PFSK-1 (cell line): Measurements from ENCODE around the gene ZBTB5.

Experiments
- FOXP2 ChIP-seq: optimal IDR thresholded peaks from 2 replicates; pipeline ENCODE3; 2011; ENCODE audit warnings: borderline replicate concordance, control low read depth, inconsistent platforms; ENCODE audit not compliant: insufficient read depth; ENCODE audit errors: extremely low read length, extremely low read depth
- POLR2AphosphoS5 ChIP-seq: IDR thresholded peaks from 2 replicates; pipeline ENCODE4 v1.6.1; 2012; ENCODE audit warnings: low read depth, mild to moderate bottlenecking, control low read depth, low read length, moderate library complexity
- SIN3A ChIP-seq: IDR thresholded peaks from 2 replicates; pipeline ENCODE4 v1.6.1; 2012; ENCODE audit warnings: mild to moderate bottlenecking, low read length, moderate library complexity, borderline replicate concordance; ENCODE audit not compliant: insufficient read depth
- TAF1 ChIP-seq: IDR thresholded peaks from 2 replicates; pipeline ENCODE4 v1.6.1; 2012; ENCODE audit warnings: low read length, control low read depth, borderline replicate concordance; ENCODE audit not compliant: insufficient read depth
- TF ChIP-seq, protein P1 (sequence below), 2 experiments: IDR thresholded peaks; 2 replicates each; pipeline versions ENCODE4 v1.6.1 to v1.8.0; 2011 to 2012; ENCODE audit warnings: low read depth in 2 of 2, low read length in 2 of 2, control low read depth in 1 of 2, inconsistent platforms in 1 of 2, mild to moderate bottlenecking in 1 of 2, moderate library complexity in 1 of 2; ENCODE audit not compliant: insufficient read depth in 1 of 2

Gene ZBTB5

DNA sequence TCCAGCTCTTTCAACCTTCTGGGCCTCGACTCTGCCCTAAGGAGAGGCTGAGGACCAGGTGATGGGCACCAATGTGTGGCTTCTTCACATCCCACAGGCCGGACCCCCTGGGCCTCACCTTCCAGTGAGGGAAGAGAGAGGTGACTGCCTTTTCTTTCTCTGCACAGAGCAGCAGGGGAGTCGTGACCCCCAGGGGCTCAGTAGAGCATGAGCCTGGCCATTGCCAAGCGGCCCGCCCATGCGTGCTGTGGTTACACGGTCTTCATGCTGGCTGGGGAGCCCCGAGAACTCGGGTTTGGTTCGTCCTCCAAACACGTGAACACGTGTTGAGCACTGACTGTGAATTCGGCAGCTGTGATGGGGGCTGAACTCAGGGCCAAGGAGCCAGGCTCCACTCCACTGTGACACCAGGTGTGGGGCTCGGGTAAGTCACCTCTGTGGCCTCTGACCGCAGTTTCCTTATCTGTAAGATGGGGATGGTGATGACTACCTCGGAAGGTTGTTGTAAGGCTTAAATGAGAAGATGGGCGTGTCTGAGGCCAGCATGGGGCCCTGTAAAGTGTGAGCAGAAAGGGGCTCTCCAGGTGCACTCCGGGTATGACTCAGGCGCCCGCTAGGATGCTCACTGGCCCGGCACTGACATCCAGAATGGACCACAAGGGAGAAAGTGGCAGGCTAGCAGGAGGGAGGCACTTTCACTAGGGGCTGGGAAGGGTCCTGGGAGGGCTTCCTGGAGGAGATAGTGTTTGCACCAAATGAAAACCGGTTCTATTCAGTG is 56.1 kb downstream of the ZBTB5 start:
- TF ChIP-seq FOXP2 = no peak
- TF ChIP-seq, protein P1, sequence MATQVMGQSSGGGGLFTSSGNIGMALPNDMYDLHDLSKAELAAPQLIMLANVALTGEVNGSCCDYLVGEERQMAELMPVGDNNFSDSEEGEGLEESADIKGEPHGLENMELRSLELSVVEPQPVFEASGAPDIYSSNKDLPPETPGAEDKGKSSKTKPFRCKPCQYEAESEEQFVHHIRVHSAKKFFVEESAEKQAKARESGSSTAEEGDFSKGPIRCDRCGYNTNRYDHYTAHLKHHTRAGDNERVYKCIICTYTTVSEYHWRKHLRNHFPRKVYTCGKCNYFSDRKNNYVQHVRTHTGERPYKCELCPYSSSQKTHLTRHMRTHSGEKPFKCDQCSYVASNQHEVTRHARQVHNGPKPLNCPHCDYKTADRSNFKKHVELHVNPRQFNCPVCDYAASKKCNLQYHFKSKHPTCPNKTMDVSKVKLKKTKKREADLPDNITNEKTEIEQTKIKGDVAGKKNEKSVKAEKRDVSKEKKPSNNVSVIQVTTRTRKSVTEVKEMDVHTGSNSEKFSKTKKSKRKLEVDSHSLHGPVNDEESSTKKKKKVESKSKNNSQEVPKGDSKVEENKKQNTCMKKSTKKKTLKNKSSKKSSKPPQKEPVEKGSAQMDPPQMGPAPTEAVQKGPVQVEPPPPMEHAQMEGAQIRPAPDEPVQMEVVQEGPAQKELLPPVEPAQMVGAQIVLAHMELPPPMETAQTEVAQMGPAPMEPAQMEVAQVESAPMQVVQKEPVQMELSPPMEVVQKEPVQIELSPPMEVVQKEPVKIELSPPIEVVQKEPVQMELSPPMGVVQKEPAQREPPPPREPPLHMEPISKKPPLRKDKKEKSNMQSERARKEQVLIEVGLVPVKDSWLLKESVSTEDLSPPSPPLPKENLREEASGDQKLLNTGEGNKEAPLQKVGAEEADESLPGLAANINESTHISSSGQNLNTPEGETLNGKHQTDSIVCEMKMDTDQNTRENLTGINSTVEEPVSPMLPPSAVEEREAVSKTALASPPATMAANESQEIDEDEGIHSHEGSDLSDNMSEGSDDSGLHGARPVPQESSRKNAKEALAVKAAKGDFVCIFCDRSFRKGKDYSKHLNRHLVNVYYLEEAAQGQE (IDR thresholded peaks at IDR 0.05; ENCODE audit: insufficient read depth in 1 of 2, low read depth in 2 of 2, low read length in 2 of 2) = no peak
- no peak for TF ChIP-seq POLR2AphosphoS5
- no peak for TF ChIP-seq TAF1
- no peak for TF ChIP-seq SIN3A

DNA sequence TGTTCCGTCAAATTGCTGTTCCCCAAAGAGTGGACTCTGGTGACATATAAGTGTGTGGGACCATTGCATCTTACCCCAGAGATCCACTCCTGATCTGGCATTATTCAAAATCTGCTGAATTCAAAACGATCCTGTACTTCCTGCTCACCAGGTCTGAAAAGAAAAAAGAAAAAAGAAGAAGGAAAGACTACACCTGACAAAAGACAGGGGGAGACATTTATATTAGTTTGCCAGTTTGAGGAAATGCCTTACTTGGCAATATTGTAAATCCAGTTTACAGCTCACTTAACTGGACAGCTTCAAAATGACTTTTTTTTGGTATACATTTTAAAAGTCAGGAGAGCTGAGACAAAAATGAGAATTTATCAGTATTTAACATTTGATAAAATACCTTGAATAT is 57.8 kb downstream of the ZBTB5 start:
- TF ChIP-seq POLR2AphosphoS5 (no peak), FOXP2 (no peak), TAF1 (no peak), SIN3A (no peak)
- TF ChIP-seq, protein P1 (IDR thresholded peaks at IDR 0.05; ENCODE audit: insufficient read depth in 1 of 2, low read depth in 2 of 2, low read length in 2 of 2) = no peak

DNA sequence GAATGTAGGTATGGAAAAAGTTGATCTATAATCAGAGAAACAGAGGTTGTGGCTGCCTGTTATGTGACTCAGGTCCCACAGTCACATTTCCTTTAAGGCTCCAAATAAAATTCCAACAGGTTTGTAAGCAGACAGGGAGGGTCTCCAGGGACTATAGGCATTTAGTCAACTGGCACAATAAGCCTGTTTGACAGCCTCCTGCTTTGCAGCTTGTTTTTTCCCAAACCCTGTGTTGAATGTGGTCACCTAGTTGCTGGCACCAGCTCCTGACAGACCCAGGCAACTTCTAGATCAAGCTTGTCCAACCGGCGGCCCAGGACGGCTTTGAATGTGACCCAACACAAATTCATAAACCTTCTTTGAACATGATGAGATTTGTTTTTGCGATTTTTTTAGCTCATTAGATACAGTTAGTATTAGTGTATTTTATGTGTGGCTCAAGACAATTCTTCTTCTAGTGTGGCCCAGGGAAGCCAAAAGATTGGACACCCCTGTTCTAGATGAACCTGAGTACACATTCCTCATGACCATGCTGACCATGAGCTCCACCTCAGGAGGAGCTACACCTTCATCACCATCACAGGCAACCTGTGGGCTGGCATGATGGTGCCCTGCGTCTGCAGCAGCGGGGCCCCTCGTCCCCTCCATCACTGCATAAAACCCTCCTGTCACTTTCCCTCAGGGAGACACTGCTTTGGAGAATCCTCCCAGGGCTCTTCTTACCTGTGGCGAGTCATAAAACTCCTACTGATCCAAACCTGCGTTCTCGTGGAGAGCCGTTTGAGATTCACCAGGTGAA is 58.4 kb downstream of the ZBTB5 start:
- TF ChIP-seq POLR2AphosphoS5 (no peak), FOXP2 (no peak), SIN3A (no peak), TAF1 (no peak)
- TF ChIP-seq, protein P1 (IDR thresholded peaks at IDR 0.05; ENCODE audit: insufficient read depth in 1 of 2, low read depth in 2 of 2, low read length in 2 of 2) = no peak

DNA sequence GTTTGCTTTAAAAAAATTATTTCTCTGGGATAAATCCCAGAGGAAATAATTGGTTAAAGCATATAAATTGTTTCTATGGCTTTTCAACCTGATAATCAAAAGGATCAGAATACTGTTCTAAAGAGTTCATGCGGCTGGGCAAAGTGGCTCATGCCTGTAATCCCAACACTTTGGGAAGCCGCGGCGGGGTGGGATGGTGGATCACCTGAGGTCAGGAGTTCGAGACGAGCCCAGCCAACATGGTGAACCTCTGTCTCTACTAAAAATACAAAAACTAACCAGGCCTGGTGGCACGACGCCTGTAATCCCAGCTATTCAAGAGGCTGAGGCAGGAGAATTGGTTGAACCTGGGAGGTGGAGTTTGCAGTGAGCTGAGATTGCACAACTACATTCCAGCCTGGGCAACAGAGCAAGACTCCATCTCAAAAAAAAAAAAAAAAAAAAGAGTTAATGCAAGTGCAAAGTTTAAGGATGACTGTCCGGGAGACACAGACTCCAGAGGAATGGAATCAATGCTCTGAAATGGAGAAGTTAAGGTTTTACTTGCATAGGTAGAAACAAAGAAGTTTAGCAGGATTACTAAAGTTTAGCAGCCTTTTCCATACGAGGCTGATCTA is 59.4 kb downstream of the ZBTB5 start:
- no peak for TF ChIP-seq FOXP2
- TF ChIP-seq SIN3A = no peak
- TF ChIP-seq POLR2AphosphoS5 = no peak
- TF ChIP-seq TAF1 = no peak
- TF ChIP-seq, protein P1 (IDR thresholded peaks at IDR 0.05; ENCODE audit: insufficient read depth in 1 of 2, low read depth in 2 of 2, low read length in 2 of 2) = no peak
